Adrenal gland (tissue), 5 donors: ENCODE results near the gene FIGNL2.

Experiments used
- POLR2A ChIP-seq, 2 donors: fragments of 450-650 bp; IDR thresholded peaks; one replicate each; pipeline ENCODE4 v1.6.1; 2017; ENCODE audit warnings: antibody characterized with exemption in 2 of 2, mild to moderate bottlenecking in 2 of 2, moderate library complexity in 1 of 2
- TF ChIP-seq, protein P1 (sequence below), 6 experiments: fragments of 450-650 bp in 4 of 6; fragments of 200-600 bp in 2 of 6; sonication (generic) in 1 of 6; IDR thresholded peaks; 1 replicate in 5 of 6; 2 replicates in 1 of 6; pipeline versions ENCODE4 v1.5.1 to v1.8.0; 2016 to 2021; ENCODE audit warnings: antibody characterized with exemption in 6 of 6, mild to moderate bottlenecking in 2 of 6, moderate library complexity in 1 of 6
- donor health status: DM: no; HTN: no; CAD: no.

GRCh38 chr12:51887476-51888315 lies 39.2 kb upstream of the FIGNL2 start, which contains the start of gene ANKRD33:
- TF ChIP-seq, protein P1, sequence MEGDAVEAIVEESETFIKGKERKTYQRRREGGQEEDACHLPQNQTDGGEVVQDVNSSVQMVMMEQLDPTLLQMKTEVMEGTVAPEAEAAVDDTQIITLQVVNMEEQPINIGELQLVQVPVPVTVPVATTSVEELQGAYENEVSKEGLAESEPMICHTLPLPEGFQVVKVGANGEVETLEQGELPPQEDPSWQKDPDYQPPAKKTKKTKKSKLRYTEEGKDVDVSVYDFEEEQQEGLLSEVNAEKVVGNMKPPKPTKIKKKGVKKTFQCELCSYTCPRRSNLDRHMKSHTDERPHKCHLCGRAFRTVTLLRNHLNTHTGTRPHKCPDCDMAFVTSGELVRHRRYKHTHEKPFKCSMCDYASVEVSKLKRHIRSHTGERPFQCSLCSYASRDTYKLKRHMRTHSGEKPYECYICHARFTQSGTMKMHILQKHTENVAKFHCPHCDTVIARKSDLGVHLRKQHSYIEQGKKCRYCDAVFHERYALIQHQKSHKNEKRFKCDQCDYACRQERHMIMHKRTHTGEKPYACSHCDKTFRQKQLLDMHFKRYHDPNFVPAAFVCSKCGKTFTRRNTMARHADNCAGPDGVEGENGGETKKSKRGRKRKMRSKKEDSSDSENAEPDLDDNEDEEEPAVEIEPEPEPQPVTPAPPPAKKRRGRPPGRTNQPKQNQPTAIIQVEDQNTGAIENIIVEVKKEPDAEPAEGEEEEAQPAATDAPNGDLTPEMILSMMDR (IDR thresholded peaks at IDR 0.05): no peak
- no peak for TF ChIP-seq POLR2A (IDR thresholded peaks at IDR 0.05)
